B cell (primary cell): ENCODE measurements around the gene IL1RAPL1.

Experiments used
- EZH2 ChIP-seq: IDR thresholded peaks from 2 replicates; pipeline ENCODE4 v1.6.1; 2012; ENCODE audit warnings: borderline replicate concordance, low read depth, mild to moderate bottlenecking, moderate library complexity, low read length; ENCODE audit not compliant: insufficient read depth, poor library complexity, severe bottlenecking
- TF ChIP-seq, protein P1 (sequence below): fragments of 200-600 bp; IDR thresholded peaks from one replicate; pipeline ENCODE4 v1.8.0; 2022; ENCODE audit warnings: antibody characterized with exemption, mild to moderate bottlenecking

DNA sequence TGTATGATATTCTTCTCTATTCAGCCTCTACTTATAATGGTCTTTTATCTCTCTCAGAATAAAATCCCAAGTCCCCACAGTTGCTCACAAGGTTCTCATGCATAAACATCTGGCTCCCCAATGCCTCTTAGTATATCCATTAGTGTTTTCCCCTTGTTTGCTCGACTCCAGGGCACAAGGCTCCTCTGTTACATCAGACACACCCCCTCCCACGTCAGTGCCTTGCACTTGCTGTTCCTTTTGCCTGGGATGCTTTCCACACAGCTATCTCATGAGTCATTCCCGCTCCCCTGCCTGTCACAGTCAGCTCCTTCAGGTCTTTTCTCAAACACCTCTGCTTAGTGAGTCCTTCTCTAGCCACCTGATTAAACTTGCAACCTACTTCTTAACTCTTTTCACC, 260.2 kb downstream of the IL1RAPL1 start:
- TF ChIP-seq, protein P1, sequence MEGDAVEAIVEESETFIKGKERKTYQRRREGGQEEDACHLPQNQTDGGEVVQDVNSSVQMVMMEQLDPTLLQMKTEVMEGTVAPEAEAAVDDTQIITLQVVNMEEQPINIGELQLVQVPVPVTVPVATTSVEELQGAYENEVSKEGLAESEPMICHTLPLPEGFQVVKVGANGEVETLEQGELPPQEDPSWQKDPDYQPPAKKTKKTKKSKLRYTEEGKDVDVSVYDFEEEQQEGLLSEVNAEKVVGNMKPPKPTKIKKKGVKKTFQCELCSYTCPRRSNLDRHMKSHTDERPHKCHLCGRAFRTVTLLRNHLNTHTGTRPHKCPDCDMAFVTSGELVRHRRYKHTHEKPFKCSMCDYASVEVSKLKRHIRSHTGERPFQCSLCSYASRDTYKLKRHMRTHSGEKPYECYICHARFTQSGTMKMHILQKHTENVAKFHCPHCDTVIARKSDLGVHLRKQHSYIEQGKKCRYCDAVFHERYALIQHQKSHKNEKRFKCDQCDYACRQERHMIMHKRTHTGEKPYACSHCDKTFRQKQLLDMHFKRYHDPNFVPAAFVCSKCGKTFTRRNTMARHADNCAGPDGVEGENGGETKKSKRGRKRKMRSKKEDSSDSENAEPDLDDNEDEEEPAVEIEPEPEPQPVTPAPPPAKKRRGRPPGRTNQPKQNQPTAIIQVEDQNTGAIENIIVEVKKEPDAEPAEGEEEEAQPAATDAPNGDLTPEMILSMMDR: no peak
- no peak for TF ChIP-seq EZH2
